PC-9 (cell line): ENCODE results near the gene SMC4.

ENCODE experiments used
- CTCF ChIP-seq: fragments of 200-600 bp; sonication (generic); conservative IDR thresholded peaks from 2 replicates; pipeline ENCODE4 v1.6.1; 2017; ENCODE audit warnings: mixed run types, antibody characterized with exemption, mild to moderate bottlenecking, moderate library complexity
- EZH2 ChIP-seq: fragments of 200-600 bp; sonication (generic); IDR thresholded peaks from 2 replicates; pipeline ENCODE4 v1.8.0; 2017; ENCODE audit warnings: antibody characterized with exemption, low read depth

- TF ChIP-seq CTCF (no peak), EZH2 (no peak)
Measured at GRCh38 chr3:160393346-160394008, 6.0 kb upstream of the SMC4 start.
